Midbrain (tissue), 1 donor: ENCODE measurements around the gene ACAD11.
"Not testable (repeated sequence)": the region's sequence is repeated elsewhere in the genome, so short reads cannot be mapped to it uniquely, and the experiment has no call there.

Source experiments
- DNase-seq: peaks from one replicate; lab custom pipeline; 2025; lab: John Stamatoyannopoulos, UW

ACAD11 gene

GRCh38 chr3:132597660-132598059 is 61.9 kb downstream of the ACAD11 start:
- DNase-seq: no peak

DNA sequence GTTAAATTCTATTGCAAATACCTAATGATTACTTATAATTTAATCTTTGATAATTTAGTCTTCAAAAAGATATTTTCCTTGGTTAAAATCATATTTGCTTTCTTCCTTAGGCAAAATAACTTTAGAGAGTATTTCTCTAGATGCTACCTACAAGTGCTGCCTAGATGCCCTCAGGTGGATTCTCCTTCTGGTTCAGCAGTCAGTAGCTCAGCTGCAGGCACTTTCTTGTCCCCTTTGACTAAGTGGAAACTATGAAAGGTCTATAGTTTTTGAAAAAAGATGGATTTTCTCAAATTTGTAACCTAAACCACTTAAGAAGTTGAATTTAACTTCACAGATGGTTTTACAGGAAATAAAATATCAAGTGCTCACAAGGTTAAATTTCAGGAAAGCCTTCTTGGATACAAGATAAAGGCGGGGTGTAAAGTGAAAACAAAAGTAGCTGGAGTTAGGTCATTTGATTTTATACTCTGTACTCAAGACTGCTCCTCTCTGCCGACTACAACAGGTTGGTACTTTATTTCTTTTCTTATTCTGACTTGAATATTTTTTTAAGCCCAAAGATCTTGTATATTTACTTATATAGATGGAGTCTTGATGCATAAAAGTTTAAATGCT is 62.7 kb downstream of the ACAD11 start, which contains the start of gene ACKR4:
TSS of gene ACKR4 (plus strand) at position 455 of the 618 bp plus-strand sequence. CDS start 3,128 bp downstream, outside the sequence.
- DNase-seq: no peak

DNA sequence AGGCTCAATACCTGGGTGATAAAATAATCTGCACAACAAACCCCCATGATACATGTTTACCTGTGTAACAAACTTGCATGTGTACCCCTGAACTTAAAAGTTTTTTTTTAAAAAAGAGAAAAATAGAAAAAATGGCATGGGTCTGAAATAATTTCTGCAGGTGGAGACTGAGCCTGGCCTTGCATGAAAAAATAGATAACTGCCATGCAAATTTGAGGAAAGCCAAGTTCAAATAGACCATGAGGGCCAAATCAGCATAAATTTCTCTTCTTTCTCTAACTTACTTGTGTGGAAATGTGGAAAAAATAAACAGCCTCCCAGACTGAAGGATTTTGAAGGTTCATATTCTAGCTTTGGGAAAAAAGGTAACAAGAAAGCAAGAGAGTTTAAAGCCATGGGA is 63.3 kb downstream of the ACAD11 start:
- DNase-seq: no peak

DNA sequence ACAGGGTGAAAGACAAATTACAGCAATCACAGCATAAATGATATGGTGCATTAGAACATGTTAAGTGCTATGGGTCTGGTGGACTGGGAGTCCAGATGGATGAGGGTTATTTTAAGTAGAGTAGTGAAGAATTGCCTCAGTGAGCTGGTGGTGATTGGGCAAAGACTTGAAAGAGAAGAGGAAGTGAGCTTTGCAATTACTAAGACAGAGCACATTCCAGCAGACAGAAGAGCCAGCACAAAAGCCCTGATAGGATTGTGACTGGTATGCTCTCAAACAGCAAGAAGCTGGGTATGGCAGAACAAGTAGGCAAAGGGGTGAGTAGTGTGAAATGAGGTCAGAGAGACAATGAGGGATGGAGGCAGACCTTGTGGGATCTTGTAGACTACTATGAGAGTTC is 64.6 kb downstream of the ACAD11 start:
- DNase-seq: no peak

- DNase-seq: no peak
Observed at GRCh38 chr3:132594498-132594897, 65.1 kb downstream of the ACAD11 start.

GRCh38 chr3:132593947-132594323 is 65.7 kb downstream of the ACAD11 start:
- no peak for DNase-seq

GRCh38 chr3:132593241-132593946 is 66.2 kb downstream of the ACAD11 start:
- DNase-seq: no peak

DNA sequence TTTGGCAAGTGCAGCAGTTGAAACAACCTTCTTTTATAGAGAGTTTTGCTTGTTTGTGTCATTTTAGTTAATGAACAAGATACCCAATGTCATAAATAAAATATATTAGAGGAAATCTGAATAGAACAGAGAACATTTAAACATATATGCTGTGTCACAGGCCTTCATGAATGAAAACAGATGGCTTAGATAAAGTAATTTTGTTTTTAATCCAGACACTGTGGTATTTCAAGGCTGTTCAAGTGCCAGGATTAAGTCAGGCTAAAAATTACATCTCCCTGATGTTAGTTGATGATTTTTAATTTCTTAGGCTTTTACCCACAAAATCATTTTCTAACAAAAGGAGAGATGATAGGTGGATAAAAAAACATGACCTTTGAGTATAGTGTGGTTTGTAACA is 67.4 kb downstream of the ACAD11 start:
- no peak for DNase-seq

DNA sequence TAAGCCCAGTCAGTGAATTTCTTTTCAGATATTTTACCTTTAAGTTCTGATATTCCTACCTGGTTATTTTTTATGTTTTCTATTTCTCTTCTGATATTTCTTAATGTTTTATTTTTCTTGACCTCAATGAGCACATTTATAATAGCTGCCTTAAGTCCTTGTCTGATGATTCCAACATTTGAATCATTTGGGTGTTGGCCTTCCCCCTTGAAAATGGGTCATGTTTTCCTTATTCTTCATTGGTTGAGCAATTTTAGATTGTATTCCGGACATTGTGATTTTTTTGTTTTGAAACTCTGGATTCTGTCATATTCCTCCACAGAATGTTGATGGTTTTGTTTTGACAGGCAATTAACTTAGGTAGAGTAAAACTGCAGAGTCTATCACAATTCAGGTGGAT is 72.2 kb downstream of the ACAD11 start:
- no peak for DNase-seq

DNA sequence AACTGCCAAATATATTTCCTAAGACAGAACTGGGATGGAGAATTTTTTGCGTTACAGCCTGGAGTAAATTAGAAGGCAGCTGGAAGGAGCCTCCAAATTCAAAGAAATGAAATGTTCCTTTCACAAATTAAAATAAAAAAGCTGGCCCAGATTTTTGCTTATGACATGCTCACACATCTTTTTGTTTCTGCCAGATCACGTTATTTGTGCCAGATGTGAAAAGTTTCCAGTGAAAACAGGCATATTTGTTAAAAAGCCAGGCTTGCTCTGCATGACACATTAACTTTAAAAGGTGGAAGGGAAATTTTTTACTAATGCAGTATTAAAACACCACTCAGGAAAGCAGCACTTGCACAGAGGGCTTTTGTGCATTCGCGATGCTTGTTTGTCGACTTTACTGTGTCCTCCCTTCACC is 85.8 kb downstream of the ACAD11 start:
- DNase-seq: no peak

DNA sequence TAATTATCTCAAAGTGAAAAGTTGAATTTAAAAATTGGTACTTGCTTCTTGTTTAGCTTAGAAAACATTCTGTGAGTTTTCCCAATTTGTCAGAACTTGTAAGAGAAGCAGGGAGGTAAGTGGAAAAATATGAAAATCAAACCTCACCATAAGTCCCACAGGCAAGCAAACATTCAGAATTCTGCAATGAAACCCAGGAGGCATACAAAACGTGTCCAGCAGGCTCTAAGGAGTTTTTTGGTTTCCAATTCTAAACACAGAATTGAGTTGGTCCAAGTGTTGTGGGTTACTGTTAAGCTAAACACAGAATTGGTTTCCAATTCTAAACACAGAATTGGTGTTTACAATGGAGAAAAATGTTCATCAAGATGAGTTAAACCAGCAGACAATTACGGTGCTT is 89.6 kb downstream of the ACAD11 start:
- no peak for DNase-seq

DNA sequence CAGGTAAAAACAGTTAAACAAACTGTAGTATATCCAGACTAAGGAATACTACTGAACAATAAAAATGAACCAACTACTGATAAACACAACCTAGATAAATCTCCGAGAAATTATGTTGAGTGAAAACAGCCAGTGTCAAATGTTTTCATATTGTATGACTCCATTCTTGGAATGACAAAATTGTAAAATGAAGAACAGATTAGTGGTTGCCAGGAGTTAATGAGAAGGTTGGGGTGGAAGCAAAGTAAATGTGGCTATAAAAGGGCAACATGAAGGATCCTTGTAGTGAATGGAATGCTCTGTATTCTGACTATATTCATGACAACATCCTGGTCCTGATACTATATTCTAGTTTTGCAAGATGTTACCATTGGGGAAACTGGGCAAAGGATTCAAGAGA is 90.0 kb downstream of the ACAD11 start:
- DNase-seq: no peak

GRCh38 chr3:132569153-132569552 is 90.5 kb downstream of the ACAD11 start:
- no peak for DNase-seq

GRCh38 chr3:132568422-132568821 is 91.2 kb downstream of the ACAD11 start:
- DNase-seq: no peak

- no peak for DNase-seq
Observed at GRCh38 chr3:132564070-132564465, 95.5 kb downstream of the ACAD11 start.

DNA sequence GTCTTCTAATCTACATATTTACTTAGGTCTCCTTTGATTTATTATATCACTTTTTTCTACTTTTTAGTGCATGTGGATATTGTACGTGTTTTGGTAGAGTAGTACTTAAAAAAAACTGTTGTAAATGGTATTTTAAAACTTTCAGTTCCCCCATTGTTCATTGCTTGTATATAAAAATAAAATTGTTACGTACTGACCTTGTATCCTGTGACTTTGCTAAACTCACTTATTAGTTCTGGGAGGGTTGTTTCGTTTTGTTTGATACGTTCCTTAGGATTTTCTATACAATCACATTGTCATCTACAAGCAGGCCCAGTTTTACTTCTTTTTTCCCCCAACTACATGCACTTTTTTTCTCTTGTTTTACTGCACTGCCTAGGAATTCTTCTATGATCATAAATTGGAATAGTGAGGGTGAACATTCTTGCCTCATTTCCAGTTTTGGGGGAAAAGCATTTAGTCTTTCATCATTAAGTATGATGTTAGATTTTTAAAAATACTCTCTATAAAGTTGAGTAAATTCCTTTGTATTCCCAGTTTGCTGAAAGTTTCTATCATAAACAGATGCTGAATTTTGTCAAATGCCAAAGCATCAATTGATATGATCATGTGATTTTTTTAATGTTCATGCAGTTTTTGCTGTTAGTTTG is 96.1 kb downstream of the ACAD11 start:
- DNase-seq: no peak

DNA sequence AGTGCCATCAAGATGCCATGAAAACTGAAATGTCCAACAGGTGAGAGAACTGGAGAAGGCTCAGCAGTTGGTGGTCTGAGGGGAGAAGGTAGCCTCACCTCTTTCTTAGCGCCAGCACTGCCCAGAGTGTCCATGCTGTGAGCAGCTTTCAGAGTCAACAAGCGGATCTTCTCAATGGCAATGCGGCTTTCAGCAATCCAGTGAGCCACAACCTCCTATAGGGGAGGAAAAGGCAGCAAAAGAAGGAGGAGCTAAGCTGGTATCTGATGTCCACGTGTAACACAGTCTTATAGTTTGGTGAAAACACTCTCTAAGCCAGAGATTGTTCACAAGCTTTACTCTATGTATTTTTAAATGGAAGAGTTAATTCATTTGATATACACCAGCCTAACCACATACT is 98.6 kb downstream of the ACAD11 start:
- DNase-seq: no peak

- no peak for DNase-seq
Observed at GRCh38 chr3:132556508-132557159, 103.0 kb downstream of the ACAD11 start.

DNA sequence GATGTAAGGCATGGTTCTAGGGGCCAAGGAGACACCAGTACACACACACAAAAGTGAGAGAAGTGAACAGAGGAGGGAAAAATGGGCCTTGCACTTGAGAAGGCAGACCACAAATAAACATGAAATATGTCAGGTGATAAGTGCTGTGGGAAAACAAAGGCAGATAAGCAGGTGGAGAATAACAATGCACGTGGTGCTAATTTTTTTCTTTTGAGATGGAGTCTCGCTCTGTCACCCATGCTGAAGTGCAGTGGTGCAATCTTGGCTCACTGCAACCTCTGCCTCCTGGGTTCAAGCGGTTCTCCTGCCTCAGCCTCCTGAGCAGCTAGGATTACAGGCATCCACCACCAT is 103.6 kb downstream of the ACAD11 start:
- not testable (repeated sequence) for DNase-seq

GRCh38 chr3:132555306-132556035 is 104.1 kb downstream of the ACAD11 start:
- DNase-seq: no peak

DNA sequence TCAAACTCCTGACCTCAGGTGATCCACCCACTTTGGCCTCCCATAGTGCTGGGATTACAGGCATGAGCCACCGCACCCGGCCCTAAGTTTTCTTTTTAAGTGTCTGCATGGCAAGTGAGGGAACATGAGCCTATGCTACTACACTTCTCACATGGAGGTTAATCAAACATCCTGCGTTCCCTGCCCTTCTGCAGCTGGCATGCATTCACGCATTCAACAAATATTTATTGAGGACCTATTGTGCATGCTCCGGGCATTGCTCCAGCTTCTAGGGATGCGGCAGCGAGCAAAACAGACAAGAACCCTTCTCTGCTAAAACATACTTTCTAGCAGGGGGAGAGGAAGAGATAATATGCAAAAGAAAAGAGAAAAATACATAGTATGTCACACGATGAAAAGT is 105.2 kb downstream of the ACAD11 start:
- DNase-seq: no peak

- no peak for DNase-seq
Observed at GRCh38 chr3:132553826-132554225, 105.8 kb downstream of the ACAD11 start.
